IPS DF 6.9 (cell line): Measurements from ENCODE around the gene AMDHD1.

Experiments used
- DNase-seq: peaks from one replicate; pipeline ENCODE4 v3.0.0-alpha.2; 2013; ENCODE audit warnings: low read depth, low spot score
- H3K27ac ChIP-seq: one replicate; pipeline ENCODE4 v1.5.1; 2013; ENCODE audit warnings: low read length, control low read depth
- H3K27me3 ChIP-seq: 2 replicates; pipeline ENCODE4 v1.6.1; 2013; ENCODE audit warnings: mild to moderate bottlenecking, low read length; ENCODE audit not compliant: control insufficient read depth, insufficient read depth
- H3K36me3 ChIP-seq: 2 replicates; pipeline ENCODE4 v1.6.1; 2013; ENCODE audit warnings: low read length; ENCODE audit not compliant: control insufficient read depth, insufficient read depth
- H3K4me1 ChIP-seq: 2 replicates; pipeline ENCODE4 v1.6.1; 2013; ENCODE audit warnings: low read length; ENCODE audit not compliant: control insufficient read depth, insufficient read depth
- H3K4me3 ChIP-seq: 2 replicates; pipeline ENCODE4 v1.5.1; 2013; ENCODE audit warnings: mild to moderate bottlenecking, low read length
- H3K9me3 ChIP-seq: 2 replicates; pipeline ENCODE4 v1.6.1; 2013; ENCODE audit warnings: low read length, inconsistent platforms; ENCODE audit not compliant: control insufficient read depth, insufficient read depth
- WGBS: extraction: QIAGEN DNeasy Blood & Tissue Kit; methylation state at CpG from one replicate; pipeline ENCODE4 v1.1.7; 2013; ENCODE audit warnings: mixed read lengths, missing lambda C conversion rate; ENCODE audit not compliant: insufficient read length, insufficient coverage; 5-methylcytosine and 5-hydroxymethylcytosine counted together

AMDHD1 gene

GRCh38 chr12:95978351-95978750 lies 35.2 kb downstream of the AMDHD1 start:
- no peaks in the 10 kb centered on the region for H3K36me3 ChIP-seq
- no peak for DNase-seq
- H3K9me3 ChIP-seq: no peaks in the 10 kb centered on the region
- 0 out of 2 replicates have a peak, but pooled peaks cover 1% of the 10 kb centered on the region for H3K4me1 ChIP-seq
- whole genome bisulfite sequencing: no CpG with 5 or more reads among the region's 5 CpGs
- no peak overlapping the region for H3K27ac ChIP-seq
- no peak overlapping the region for H3K4me3 ChIP-seq
- no peaks in the 10 kb centered on the region for H3K27me3 ChIP-seq

- no peaks in the 10 kb centered on the region for H3K9me3 ChIP-seq
- no peak overlapping the region for H3K27ac ChIP-seq
- DNase-seq: no peak
- H3K4me1 ChIP-seq: 0 out of 2 replicates have a peak, but pooled peaks cover 1% of the 10 kb centered on the region
- no peaks in the 10 kb centered on the region for H3K27me3 ChIP-seq
- no peaks in the 10 kb centered on the region for H3K36me3 ChIP-seq
- no peak overlapping the region for H3K4me3 ChIP-seq
- no CpG with 5 or more reads among the region's 3 CpGs for WGBS
These were observed 35.6 kb downstream of the AMDHD1 start for GRCh38 chr12:95978774-95979173.

- Histone ChIP-seq H3K36me3 (no peaks in the 10 kb centered on the region), H3K27me3 (no peaks in the 10 kb centered on the region), H3K27ac (no peak overlapping the region), H3K4me1 (0 out of 2 replicates have a peak, but pooled peaks cover 1% of the 10 kb centered on the region), H3K9me3 (no peaks in the 10 kb centered on the region), H3K4me3 (no peak overlapping the region)
- DNase-seq: no peak
- WGBS: no CpG with 5 or more reads among the region's 5 CpGs
These were observed 37.3 kb downstream of the AMDHD1 start for GRCh38 chr12:95980437-95980836.

- no peak overlapping the region for H3K27ac ChIP-seq
- no peaks in the 10 kb centered on the region for H3K36me3 ChIP-seq
- WGBS: no CpG with 5 or more reads among the region's 1 CpG
- 0 out of 2 replicates have a peak, but pooled peaks cover 1% of the 10 kb centered on the region for H3K4me1 ChIP-seq
- no peaks in the 10 kb centered on the region for H3K9me3 ChIP-seq
- DNase-seq: no peak
- no peaks in the 10 kb centered on the region for H3K27me3 ChIP-seq
- no peak overlapping the region for H3K4me3 ChIP-seq
These were observed 39.5 kb downstream of the AMDHD1 start for GRCh38 chr12:95982602-95983001.

- Histone ChIP-seq H3K4me1 (0 out of 2 replicates have a peak, but pooled peaks cover 1% of the 10 kb centered on the region), H3K27ac (no peak overlapping the region), H3K4me3 (no peak overlapping the region), H3K36me3 (no peaks in the 10 kb centered on the region), H3K27me3 (no peaks in the 10 kb centered on the region), H3K9me3 (no peaks in the 10 kb centered on the region)
- no peak for DNase-seq
- WGBS: no CpG with 5 or more reads among the region's 1 CpG
These were observed 41.6 kb downstream of the AMDHD1 start for GRCh38 chr12:95984682-95985081.

- Histone ChIP-seq H3K27ac (no peak overlapping the region), H3K9me3 (no peaks in the 10 kb centered on the region), H3K4me3 (no peak overlapping the region), H3K36me3 (no peaks in the 10 kb centered on the region), H3K27me3 (no peaks in the 10 kb centered on the region), H3K4me1 (peaks cover 3% of the 10 kb centered on the region; the same call in 1 of the 2 replicates)
- DNase-seq: no peak
- no CpG with 5 or more reads among the region's 14 CpGs for WGBS
These were observed 43.8 kb downstream of the AMDHD1 start for GRCh38 chr12:95986635-95987570.

- no peaks in the 10 kb centered on the region for H3K36me3 ChIP-seq
- H3K27ac ChIP-seq: no peak overlapping the region
- H3K4me1 ChIP-seq: peaks cover 3% of the 10 kb centered on the region; the same call in 1 of the 2 replicates
- H3K9me3 ChIP-seq: no peaks in the 10 kb centered on the region
- DNase-seq: no peak
- no peak overlapping the region for H3K4me3 ChIP-seq
- no CpG with 5 or more reads among the region's 11 CpGs for WGBS
- H3K27me3 ChIP-seq: no peaks in the 10 kb centered on the region
These were observed 45.6 kb downstream of the AMDHD1 start for GRCh38 chr12:95988506-95989275.

GRCh38 chr12:95989504-95990123 lies 46.5 kb downstream of the AMDHD1 start:
- Histone ChIP-seq H3K27me3 (no peaks in the 10 kb centered on the region), H3K4me1 (peaks cover 3% of the 10 kb centered on the region; the same call in 1 of the 2 replicates), H3K27ac (no peak overlapping the region), H3K4me3 (no peak overlapping the region), H3K36me3 (no peaks in the 10 kb centered on the region), H3K9me3 (no peaks in the 10 kb centered on the region)
- WGBS: no CpG with 5 or more reads among the region's 4 CpGs
- no peak for DNase-seq

GRCh38 chr12:95990136-95990535 lies 47.0 kb downstream of the AMDHD1 start:
- DNase-seq: no peak
- Histone ChIP-seq H3K27ac (no peak overlapping the region), H3K4me3 (no peak overlapping the region), H3K27me3 (no peaks in the 10 kb centered on the region), H3K9me3 (no peaks in the 10 kb centered on the region), H3K4me1 (peaks cover 3% of the 10 kb centered on the region; the same call in 1 of the 2 replicates), H3K36me3 (no peaks in the 10 kb centered on the region)
- no CpG with 5 or more reads among the region's 7 CpGs for WGBS

GRCh38 chr12:95993907-95994306 lies 50.8 kb downstream of the AMDHD1 start:
- Histone ChIP-seq H3K4me3 (no peak overlapping the region), H3K4me1 (peaks cover 2% of the 10 kb centered on the region), H3K9me3 (no peaks in the 10 kb centered on the region), H3K36me3 (no peaks in the 10 kb centered on the region), H3K27ac (no peak overlapping the region), H3K27me3 (no peaks in the 10 kb centered on the region)
- DNase-seq: no peak
- WGBS: no CpG with 5 or more reads among the region's 7 CpGs
